Chondrocyte (in vitro differentiated cells): ENCODE results near the gene L3MBTL4. TPM values are rescaled to one million over a fixed set of nuclear protein-coding genes. Genes with fewer than 3 reads are reported as not detected.

ENCODE experiments used
- DNase-seq: peaks from one replicate; pipeline ENCODE4 v3.0.0; 2021; ENCODE audit warnings: mixed read lengths, low spot score
- H3K27ac Mint-ChIP-seq: one replicate; pipeline ENCODE4 v1.8.0; 2021; ENCODE audit warnings: mild to moderate bottlenecking, moderate library complexity, mixed read lengths; ENCODE audit not compliant: unreplicated experiment
- H3K27me3 Mint-ChIP-seq: 2 replicates; pipeline ENCODE4 v1.8.0; 2021; ENCODE audit warnings: low read depth, mixed read lengths
- H3K36me3 Mint-ChIP-seq: 2 replicates; pipeline ENCODE4 v1.8.0; 2021; ENCODE audit warnings: low read depth, mixed read lengths
- H3K4me1 Mint-ChIP-seq: 2 replicates; pipeline ENCODE4 v1.8.0; 2021; ENCODE audit warnings: low read depth, mild to moderate bottlenecking, mixed read lengths
- H3K4me3 Mint-ChIP-seq: one replicate; pipeline ENCODE4 v1.8.0; 2021; ENCODE audit warnings: mild to moderate bottlenecking, moderate library complexity, mixed read lengths; ENCODE audit not compliant: unreplicated experiment
- H3K9me3 Mint-ChIP-seq: 2 replicates; pipeline ENCODE4 v1.8.0; 2021; ENCODE audit warnings: low read depth, mixed read lengths
- CTCF ChIP-seq: fragments of 200-600 bp; sonication (generic); IDR thresholded peaks from 2 replicates; pipeline ENCODE4 v1.5.0; 2021; ENCODE audit warnings: antibody characterized with exemption, mild to moderate bottlenecking, moderate library complexity
- total RNA-seq: library from RNA; stranded (reverse); gene quantifications from 3 replicates; pipeline ENCODE4 v1.2.1, GENCODE V29; 2021

The L3MBTL4 gene
- total RNA-seq, 1 donor from 2014 or later = 1.0 TPM

- TF ChIP-seq CTCF = no peak
- Mint-ChIP-seq H3K4me3 (no peak overlapping the region), H3K36me3 (no peaks in the 10 kb centered on the region), H3K4me1 (no peaks in the 10 kb centered on the region), H3K9me3 (no peaks in the 10 kb centered on the region), H3K27me3 (no peaks in the 10 kb centered on the region), H3K27ac (no peak overlapping the region)
- DNase-seq = no peak
Observed at GRCh38 chr18:5982332-5982731, 432.4 kb downstream of the L3MBTL4 start.

GRCh38 chr18:5980721-5981120, 434.0 kb downstream of the L3MBTL4 start:
- no peak overlapping the region for H3K27ac Mint-ChIP-seq
- no peaks in the 10 kb centered on the region for H3K9me3 Mint-ChIP-seq
- no peak overlapping the region for H3K4me3 Mint-ChIP-seq
- H3K27me3 Mint-ChIP-seq = no peaks in the 10 kb centered on the region
- peaks cover 2% of the 10 kb centered on the region for H3K4me1 Mint-ChIP-seq
- H3K36me3 Mint-ChIP-seq = no peaks in the 10 kb centered on the region
- DNase-seq = no peak
- TF ChIP-seq CTCF = no peak

- no peaks in the 10 kb centered on the region for H3K9me3 Mint-ChIP-seq
- H3K4me3 Mint-ChIP-seq = no peak overlapping the region
- no peak for TF ChIP-seq CTCF
- no peak overlapping the region for H3K27ac Mint-ChIP-seq
- no peak for DNase-seq
- H3K36me3 Mint-ChIP-seq = no peaks in the 10 kb centered on the region
- H3K27me3 Mint-ChIP-seq = no peaks in the 10 kb centered on the region
- peaks cover 9% of the 10 kb centered on the region for H3K4me1 Mint-ChIP-seq
Observed at GRCh38 chr18:5979971-5980457, 434.7 kb downstream of the L3MBTL4 start.

- Mint-ChIP-seq H3K36me3 (no peaks in the 10 kb centered on the region), H3K4me3 (no peak overlapping the region), H3K27me3 (no peaks in the 10 kb centered on the region), H3K27ac (no peak overlapping the region), H3K9me3 (no peaks in the 10 kb centered on the region), H3K4me1 (peaks cover 16% of the 10 kb centered on the region)
- no peak for TF ChIP-seq CTCF
- no peak for DNase-seq
Observed at GRCh38 chr18:5979176-5979888, 435.4 kb downstream of the L3MBTL4 start.

- no peak for TF ChIP-seq CTCF
- H3K36me3 Mint-ChIP-seq = no peaks in the 10 kb centered on the region
- H3K4me3 Mint-ChIP-seq = no peak overlapping the region
- no peaks in the 10 kb centered on the region for H3K27me3 Mint-ChIP-seq
- DNase-seq = no peak
- H3K27ac Mint-ChIP-seq = no peak overlapping the region
- H3K9me3 Mint-ChIP-seq = no peaks in the 10 kb centered on the region
- H3K4me1 Mint-ChIP-seq = peaks cover 18% of the 10 kb centered on the region
Observed at GRCh38 chr18:5977022-5977421, 437.7 kb downstream of the L3MBTL4 start.
